NOMO-1 (cell line): ENCODE results near the gene CATSPER4.
A peak's percentile ranks its signal among the peaks of the same experiment; 100 is the strongest.

Experiments
- DNase-seq, 2 experiments: peaks; one replicate each; lab custom pipeline; 2025; ENCODE audit not compliant: unreplicated experiment in 2 of 2; lab: John Stamatoyannopoulos, UW

The CATSPER4 gene

GRCh38 chr1:26190373-26190987 lies at the start of gene CATSPER4:
CATSPER4 (plus strand) TSS chr1:26190602; CDS start chr1:26190628, 26 bp downstream.
- peak in 1 of 2 experiments; percentile 9 for DNase-seq

DNA sequence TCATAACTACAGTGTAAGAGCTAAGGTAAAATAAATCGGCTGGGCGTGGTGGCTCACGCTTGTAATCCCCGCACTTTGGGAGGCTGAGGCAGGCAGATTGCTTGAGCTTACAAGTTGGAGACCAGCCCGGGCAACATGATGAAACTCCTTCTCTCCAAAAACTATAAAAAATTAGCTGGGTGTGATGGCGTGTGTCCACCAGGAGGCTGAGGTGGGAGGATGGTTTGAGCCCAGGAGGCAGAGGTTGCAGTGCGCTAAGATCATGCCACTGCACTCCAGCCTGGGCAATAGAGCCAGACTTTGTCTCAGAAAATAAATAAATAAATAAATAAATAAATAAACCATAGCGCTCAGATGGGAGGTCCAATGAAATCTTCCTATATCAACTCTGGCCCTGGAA lies 48.2 kb upstream of the CATSPER4 start:
- no peak for DNase-seq

DNA sequence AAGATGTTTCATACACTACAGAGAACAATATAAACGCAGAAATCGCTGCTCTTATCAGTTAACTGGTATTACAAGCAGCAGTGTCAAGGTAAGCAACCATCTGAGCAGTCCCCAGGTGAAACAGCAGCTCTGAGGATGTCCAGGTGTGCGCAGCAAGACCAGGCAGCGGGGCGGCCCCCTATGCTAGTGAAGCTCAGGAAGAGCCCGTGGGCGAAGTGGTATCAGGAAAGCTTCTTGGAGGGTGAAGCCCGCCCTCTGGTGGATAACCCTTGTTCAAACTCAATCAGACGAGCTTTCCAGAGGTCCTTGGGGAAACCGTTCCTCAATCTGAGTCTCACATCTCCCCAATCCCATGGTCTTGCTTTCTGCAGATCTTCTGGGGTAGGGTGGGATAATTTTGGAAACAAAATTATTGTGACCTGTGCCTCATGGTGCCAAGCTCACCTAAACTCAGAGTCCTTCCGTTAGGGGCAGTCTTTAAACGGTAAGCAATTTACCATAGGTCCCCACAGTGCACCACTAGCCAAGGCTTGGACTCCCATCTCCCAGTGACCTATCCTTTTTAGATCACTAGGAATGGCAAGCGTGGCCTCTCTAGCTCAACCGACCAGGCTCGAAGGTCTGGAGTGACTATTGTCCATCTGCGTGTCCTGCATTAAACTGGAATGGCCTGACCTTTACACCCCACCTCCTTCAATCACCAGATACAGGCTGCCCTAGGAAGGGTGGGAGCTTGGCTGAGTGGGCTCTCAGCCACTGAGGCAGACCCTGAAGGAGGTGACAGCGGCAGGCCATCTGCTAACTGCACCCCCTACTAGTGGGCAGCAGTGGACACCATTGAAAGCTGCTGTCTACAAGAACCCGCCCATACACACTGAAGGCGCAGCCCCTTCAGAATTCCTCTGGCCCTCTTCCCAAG lies 45.1 kb upstream of the CATSPER4 start:
- peak in 1 of 2 experiments; percentile 51 for DNase-seq

- DNase-seq, result no peak
These were observed 44.5 kb upstream of the CATSPER4 start for GRCh38 chr1:26145960-26146294.

DNA sequence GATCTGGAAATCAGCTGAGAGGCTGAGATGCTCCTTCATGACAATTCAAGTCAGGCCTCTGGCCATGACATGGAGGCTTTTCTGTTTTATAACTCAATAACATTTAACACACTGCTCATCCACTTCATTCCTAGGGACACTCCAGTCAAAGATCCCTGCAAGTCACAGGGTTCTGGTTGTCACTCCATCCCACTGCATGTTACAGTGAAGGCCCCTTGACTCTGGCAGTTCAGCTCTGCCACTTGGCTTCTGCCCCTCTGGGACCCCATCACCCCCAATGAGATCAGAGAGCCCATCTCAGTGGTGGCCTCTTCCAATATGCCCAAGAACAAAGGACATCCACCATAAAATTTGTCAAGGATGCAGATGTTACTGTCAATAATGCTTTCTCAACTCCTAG lies 41.5 kb upstream of the CATSPER4 start:
- no peak for DNase-seq

DNA sequence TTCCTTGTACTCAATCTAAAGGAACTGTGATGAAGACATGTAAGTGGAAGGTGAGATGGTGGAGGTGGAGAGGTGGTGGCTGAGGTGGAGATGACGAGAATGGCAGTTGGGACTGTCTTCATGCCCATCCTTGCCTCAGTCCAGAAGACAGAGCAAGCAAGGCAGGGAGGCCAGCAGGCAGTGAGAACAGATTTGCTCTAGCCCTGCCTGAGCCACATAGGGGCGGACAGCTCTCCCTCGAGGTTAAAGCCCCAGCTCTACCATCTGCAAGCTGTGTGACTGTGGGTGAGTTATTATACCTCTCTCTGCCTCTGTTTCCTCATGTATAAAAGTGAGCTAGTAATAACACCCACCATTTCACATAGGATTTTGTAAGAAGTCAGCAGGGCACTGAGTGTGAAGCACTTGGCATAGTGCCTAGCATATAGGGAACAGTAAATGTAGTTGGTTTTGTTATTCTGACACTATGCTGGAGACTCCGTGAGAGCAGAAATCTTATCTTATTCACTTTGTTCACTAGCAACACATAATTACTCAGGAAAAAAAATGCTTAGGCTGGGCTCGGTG lies 36.4 kb upstream of the CATSPER4 start:
- no peak for DNase-seq

DNA sequence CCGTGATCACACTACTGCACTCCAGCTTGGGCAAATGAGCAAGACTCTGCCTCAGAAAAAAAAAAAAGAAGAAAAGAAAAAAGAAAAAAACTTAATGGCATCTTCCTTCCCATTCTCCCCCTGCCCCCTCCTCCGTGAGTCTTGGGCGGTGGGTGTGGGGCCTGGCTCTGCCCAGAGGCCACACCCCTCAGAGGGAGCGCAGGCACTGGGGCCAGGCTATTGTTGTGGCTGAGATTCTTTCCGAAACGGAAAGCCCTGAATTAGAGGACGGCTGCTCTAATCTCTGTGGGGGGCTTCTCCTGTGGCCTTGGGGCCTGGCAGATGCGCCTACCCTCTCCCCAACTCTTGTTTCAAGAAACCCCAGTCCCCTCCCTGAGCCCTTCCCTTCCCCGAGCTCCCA lies 35.7 kb upstream of the CATSPER4 start:
- DNase-seq, result no peak

DNA sequence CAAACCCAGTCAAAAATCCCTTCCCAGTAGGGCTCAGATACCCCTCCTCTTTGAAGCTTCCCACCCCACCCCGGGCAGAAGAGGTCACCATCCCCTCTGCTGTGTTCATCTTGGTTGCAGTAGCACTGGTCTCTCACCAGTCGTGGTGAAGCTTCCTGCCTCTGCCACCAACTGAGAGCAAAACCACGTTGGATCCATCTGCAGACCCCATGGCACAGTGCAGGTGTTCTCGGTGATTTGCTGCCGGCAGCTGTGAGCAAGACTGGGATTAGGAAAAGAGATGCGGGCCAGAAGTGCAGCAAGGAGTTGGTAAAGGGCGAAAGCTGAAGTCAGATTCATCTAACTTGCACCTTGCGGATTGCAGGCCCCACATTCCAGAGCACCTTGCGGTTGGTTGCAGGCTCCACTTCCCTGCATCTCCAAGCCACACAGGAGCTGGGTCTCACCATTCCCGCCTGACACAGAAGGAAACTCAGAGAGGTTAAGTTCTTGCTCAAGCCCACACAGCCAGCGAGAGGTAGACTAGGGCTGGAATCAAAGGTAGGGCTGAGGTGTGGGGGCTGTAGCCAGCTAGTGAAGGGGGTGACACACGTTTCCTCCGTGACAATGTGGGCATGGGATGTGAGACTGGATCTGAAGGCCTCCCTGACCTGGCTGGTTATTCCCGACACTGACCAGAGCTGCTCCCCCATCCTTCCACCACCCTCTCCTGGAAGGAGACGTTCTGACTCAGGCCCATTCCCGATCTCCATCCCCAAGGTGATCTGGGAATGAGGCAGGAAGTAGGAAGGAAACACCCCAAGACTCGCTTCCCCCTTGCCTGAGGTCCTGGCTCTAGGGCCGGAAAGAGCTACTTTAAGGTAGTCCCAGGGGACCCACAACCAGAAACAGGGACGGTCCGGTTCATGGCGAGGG lies 34.8 kb upstream of the CATSPER4 start:
- DNase-seq, result no peak

- DNase-seq, result no peak
These were observed 33.9 kb upstream of the CATSPER4 start for GRCh38 chr1:26156285-26157038.

GRCh38 chr1:26158271-26158907 lies 32.0 kb upstream of the CATSPER4 start:
- DNase-seq, result no peak

DNA sequence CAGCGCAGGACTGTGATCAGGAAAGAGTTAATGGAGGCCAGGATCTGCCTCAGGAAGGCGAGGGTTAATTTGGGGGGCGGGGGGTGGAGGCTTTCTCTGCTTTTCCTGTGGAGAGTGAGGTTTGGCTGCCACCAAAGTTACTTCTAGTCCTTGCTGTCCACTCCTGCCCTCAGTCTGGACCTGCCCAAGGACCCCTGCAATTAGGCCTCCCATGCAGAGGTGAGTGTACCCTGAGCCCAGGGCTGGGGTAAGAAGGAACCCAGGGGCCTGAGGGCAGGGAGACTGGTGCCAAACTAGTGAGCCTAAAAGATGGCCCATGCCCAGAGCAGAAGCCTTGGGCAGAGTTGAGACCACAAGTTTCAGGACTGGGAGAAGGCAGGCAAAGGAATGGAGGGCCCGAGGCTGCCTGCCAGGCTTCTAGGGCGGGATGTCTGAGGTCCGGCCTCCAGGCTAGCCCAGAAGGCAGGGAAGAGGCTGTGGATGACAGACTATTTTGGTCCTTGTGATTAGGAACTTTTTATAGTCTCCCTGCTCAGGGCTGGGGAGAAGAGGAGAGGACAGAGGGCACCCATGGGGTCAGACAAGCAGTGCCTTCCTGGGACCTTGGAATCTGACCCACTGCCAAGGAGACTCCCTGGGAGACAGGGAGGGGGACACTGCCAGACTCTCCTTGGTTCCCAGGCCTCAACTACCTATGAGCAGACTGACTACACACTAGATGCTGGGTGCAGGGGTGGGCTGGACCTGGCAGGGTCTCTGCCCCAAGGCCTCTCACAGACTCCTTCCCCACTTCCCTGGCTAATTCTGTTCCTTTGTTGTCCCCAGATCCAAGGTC lies 31.3 kb upstream of the CATSPER4 start, which contains the start of gene FAM110D:
Gene FAM110D (plus strand): TSS at position 172 of the 835 bp plus-strand sequence. CDS start 2,213 bp downstream, outside the sequence.
- no peak for DNase-seq

DNA sequence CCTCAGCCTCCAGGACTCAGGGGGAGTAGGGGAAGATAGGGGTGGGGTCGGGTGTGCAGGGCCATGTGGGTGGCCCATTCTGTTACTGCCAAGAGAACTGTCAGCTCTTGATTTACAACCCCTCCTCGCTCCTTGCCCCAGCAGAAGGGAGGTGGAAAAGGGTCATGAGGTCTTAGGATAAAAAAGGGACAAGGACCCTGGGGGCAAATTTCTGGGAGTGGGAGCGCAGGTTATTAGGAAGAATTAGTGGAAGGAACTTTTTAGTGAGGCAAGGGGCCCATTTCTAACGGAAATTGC lies 30.7 kb upstream of the CATSPER4 start:
- DNase-seq, result no peak

- no peak for DNase-seq
These were observed 29.6 kb upstream of the CATSPER4 start for GRCh38 chr1:26160527-26161414.

DNA sequence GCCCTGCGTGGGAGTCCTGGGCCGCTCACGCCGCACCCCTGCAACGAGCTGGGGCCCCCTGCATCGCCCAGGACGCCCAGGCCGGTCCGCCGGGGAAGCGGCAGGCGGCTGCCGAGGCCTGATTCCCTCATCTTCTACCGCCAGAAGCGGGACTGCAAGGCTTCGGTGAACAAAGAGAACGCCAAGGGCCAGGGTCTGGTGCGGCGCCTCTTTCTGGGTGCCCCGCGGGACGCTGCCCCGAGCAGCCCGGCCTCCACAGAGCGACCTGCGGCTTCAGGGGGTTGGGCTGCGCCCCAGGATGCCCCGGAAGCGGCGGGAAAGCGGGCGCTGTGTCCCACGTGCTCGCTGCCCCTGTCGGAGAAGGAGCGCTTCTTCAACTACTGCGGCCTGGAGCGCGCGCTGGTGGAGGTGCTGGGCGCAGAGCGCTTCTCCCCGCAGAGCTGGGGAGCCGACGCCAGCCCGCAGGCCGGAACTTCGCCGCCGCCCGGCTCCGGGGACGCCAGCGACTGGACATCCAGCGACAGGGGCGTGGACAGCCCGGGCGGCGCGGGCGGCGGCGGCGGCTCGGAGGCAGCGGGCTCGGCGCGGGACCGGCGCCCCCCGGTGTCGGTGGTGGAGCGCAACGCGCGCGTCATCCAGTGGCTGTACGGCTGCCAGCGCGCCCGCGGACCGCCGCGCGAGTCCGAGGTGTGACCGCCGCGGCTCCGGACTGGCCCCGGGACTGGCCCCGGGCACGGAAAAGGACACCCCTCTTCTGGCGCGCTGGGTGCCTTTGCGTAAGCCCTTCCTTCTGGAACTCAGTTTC lies 28.8 kb upstream of the CATSPER4 start:
- DNase-seq, result peak; percentile 51 to 54

DNA sequence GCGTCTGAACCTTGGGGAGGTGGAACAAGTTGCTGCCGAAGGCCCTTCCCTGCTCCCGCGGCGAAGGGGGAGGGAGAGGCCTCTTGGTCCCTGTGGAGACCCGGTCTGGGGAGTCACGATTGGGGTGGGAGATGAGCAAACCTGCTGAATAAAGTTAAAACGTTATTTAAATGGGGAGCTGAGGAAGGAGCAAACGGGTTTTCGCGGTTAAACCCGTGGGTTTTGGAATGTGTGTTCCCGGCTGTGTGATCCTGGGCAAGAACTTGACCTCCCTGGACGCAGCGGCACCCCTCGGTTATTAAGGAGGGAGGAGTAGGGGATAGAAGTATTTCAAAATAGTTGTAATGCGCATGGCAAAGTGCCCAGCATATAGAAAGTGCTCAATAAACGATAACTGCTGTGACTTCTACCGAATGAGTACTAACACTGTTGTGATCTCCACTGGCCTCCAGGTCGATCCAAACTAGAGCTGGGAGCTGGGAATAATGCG lies 28.1 kb upstream of the CATSPER4 start:
- DNase-seq, result peak in 1 of 2 experiments; percentile 5

DNA sequence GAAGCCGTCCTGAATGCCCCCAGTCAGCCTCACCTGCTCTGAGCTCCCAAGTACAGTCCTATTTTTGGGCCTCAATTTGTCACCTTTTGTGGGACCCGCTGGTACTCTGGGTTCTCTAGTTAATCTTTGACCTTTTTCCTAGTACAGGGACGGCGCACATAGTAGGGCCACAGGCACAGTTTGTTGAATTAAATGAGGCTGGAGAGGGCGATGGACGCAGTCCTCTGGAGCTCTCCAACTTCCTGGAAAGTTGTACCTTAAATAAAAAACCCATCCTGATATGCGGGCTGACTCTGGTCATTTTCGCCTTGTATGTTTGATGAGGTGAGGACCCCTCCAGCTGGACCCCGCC lies 26.7 kb upstream of the CATSPER4 start:
- DNase-seq, result no peak
